Fibroblast of lung (primary cell): Measurements from ENCODE around the gene GET3.

Experiments used
- CTCF ChIP-seq, 2 donors: IDR thresholded peaks in 1 of 2; conservative IDR thresholded peaks in 1 of 2; 1 replicate in 1 of 2; 2 replicates in 1 of 2; pipeline ENCODE4 v1.5.1; 2011 to 2012; ENCODE audit warnings: low read length in 2 of 2, control low read depth in 1 of 2, inconsistent platforms in 1 of 2, low read depth in 1 of 2, mild to moderate bottlenecking in 1 of 2
- EZH2 ChIP-seq: IDR thresholded peaks from 2 replicates; pipeline ENCODE4 v1.5.1; 2012; ENCODE audit warnings: low read length, control low read depth, mild to moderate bottlenecking; ENCODE audit errors: missing control alignments

- no peak for TF ChIP-seq CTCF (conservative IDR thresholded peaks at IDR 0.05 in 1 of 2, IDR thresholded peaks at IDR 0.05 in 1 of 2; ENCODE audit: low read depth in 1 of 2, low read length in 2 of 2)
- no peak for TF ChIP-seq EZH2
Measured at GRCh38 chr19:12701596-12702282, 35.6 kb upstream of the GET3 start.
